H9 (cell line): ENCODE measurements around the gene RTF2. TPM values are rescaled to one million over a fixed set of nuclear protein-coding genes. Genes with fewer than 3 reads are reported as not detected.

ENCODE experiments used
- DNase-seq: peaks from one replicate; pipeline ENCODE4 v3.0.0-alpha.2; 2017
- H2AFZ ChIP-seq: one replicate; pipeline ENCODE4 v1.6.1; 2013; ENCODE audit warnings: mild to moderate bottlenecking, low read length, control low read depth, moderate library complexity
- H2AK5ac ChIP-seq: 2 replicates; pipeline ENCODE4 v1.6.1; 2013; ENCODE audit warnings: low read length, control low read depth, mixed read lengths; ENCODE audit not compliant: insufficient read length
- H2BK120ac ChIP-seq: one replicate; pipeline ENCODE4 v1.6.1; 2013; ENCODE audit warnings: low read depth, mild to moderate bottlenecking, low read length, control low read depth, inconsistent platforms; ENCODE audit not compliant: poor library complexity, severe bottlenecking
- H2BK12ac ChIP-seq: 2 replicates; pipeline ENCODE4 v1.6.1; 2013; ENCODE audit warnings: low read length, control low read depth, mixed read lengths, low read depth; ENCODE audit not compliant: insufficient read length
- H2BK15ac ChIP-seq: 2 replicates; pipeline ENCODE4 v1.6.1; 2013; ENCODE audit warnings: low read depth, low read length, control low read depth
- H2BK20ac ChIP-seq: one replicate; pipeline ENCODE4 v1.6.1; 2013; ENCODE audit warnings: low read depth, mild to moderate bottlenecking, low read length, control low read depth, inconsistent platforms; ENCODE audit not compliant: poor library complexity, severe bottlenecking
- H2BK5ac ChIP-seq: 2 replicates; pipeline ENCODE4 v1.6.1; 2013; ENCODE audit warnings: low read length, control low read depth, mixed read lengths; ENCODE audit not compliant: insufficient read length
- H3K14ac ChIP-seq: 2 replicates; pipeline ENCODE4 v1.6.1; 2013; ENCODE audit warnings: low read length, control low read depth; ENCODE audit not compliant: insufficient read depth
- H3K18ac ChIP-seq: 2 replicates; pipeline ENCODE4 v1.6.1; 2013; ENCODE audit warnings: low read depth, mild to moderate bottlenecking, mixed read lengths, low read length, control low read depth; ENCODE audit not compliant: insufficient read length
- H3K23ac ChIP-seq: 2 replicates; pipeline ENCODE4 v1.6.1; 2013; ENCODE audit warnings: low read length, control low read depth, mixed read lengths, low read depth; ENCODE audit not compliant: insufficient read length
- H3K23me2 ChIP-seq: 2 replicates; pipeline ENCODE4 v1.6.1; 2013; ENCODE audit warnings: low read depth, mild to moderate bottlenecking, mixed read lengths, low read length, control low read depth; ENCODE audit not compliant: insufficient read length, poor library complexity, severe bottlenecking
- H3K27ac ChIP-seq: 2 replicates; pipeline ENCODE4 v1.5.1; 2013; ENCODE audit warnings: low read length, control low read depth, mixed read lengths, low read depth; ENCODE audit not compliant: insufficient read length
- H3K27me3 ChIP-seq: 2 replicates; pipeline ENCODE4 v1.6.1; 2013; ENCODE audit warnings: low read length, control low read depth, inconsistent platforms; ENCODE audit not compliant: insufficient read depth
- H3K4ac ChIP-seq: 2 replicates; pipeline ENCODE4 v1.6.1; 2013; ENCODE audit warnings: low read depth, mild to moderate bottlenecking, control low read depth, inconsistent platforms, low read length, moderate library complexity
- H3K4me1 ChIP-seq: 2 replicates; pipeline ENCODE4 v1.6.1; 2013; ENCODE audit warnings: low read length, control low read depth, inconsistent platforms; ENCODE audit not compliant: insufficient read depth
- H3K4me2 ChIP-seq: 2 replicates; pipeline ENCODE4 v1.6.1; 2013; ENCODE audit warnings: low read length, control low read depth, mixed read lengths; ENCODE audit not compliant: insufficient read length, insufficient read depth
- H3K56ac ChIP-seq: 2 replicates; pipeline ENCODE4 v1.6.1; 2013; ENCODE audit warnings: low read depth, mild to moderate bottlenecking, mixed read lengths, low read length, control low read depth; ENCODE audit not compliant: insufficient read length
- H3K79me1 ChIP-seq: 2 replicates; pipeline ENCODE4 v1.6.1; 2013; ENCODE audit warnings: low read depth, mild to moderate bottlenecking, moderate library complexity, low read length, control low read depth, inconsistent platforms; ENCODE audit not compliant: insufficient read depth, poor library complexity, severe bottlenecking
- H3K79me2 ChIP-seq: 2 replicates; pipeline ENCODE4 v1.6.1; 2013; ENCODE audit warnings: low read length, control low read depth, inconsistent platforms; ENCODE audit not compliant: insufficient read depth
- H3K9ac ChIP-seq: 2 replicates; pipeline ENCODE4 v1.6.1; 2013; ENCODE audit warnings: low read length, control low read depth, mixed read lengths; ENCODE audit not compliant: insufficient read length; ENCODE audit errors: extremely low read depth
- H3K9me3 ChIP-seq: one replicate; pipeline ENCODE4 v1.6.1; 2013; ENCODE audit warnings: low read depth, low read length, inconsistent platforms; ENCODE audit not compliant: control insufficient read depth
- H3T11ph ChIP-seq: one replicate; pipeline ENCODE4 v1.6.1; 2013; ENCODE audit warnings: mild to moderate bottlenecking, low read length, control low read depth, inconsistent platforms
- H4K20me1 ChIP-seq: one replicate; pipeline ENCODE4 v1.6.1; 2013; ENCODE audit not compliant: control insufficient read depth, insufficient read length, insufficient read depth
- H4K5ac ChIP-seq: 2 replicates; pipeline ENCODE4 v1.6.1; 2013; ENCODE audit warnings: low read depth, mild to moderate bottlenecking, mixed read lengths, low read length, control low read depth; ENCODE audit not compliant: insufficient read length
- H4K8ac ChIP-seq: replicated peaks from 2 replicates; pipeline ENCODE4 v1.6.1; 2013; ENCODE audit warnings: low read length, control low read depth, mixed read lengths, low read depth; ENCODE audit not compliant: insufficient read length
- H4K91ac ChIP-seq: 2 replicates; pipeline ENCODE4 v1.6.1; 2013; ENCODE audit warnings: low read depth, mild to moderate bottlenecking, moderate library complexity, mixed read lengths, low read length, control low read depth; ENCODE audit not compliant: insufficient read length
- H3K27ac Mint-ChIP-seq, 3 experiments: 2 replicates in 2 of 3; 3 replicates in 1 of 3; pipeline ENCODE4 v1.8.0; 2020 to 2021; ENCODE audit warnings: mixed read lengths in 3 of 3, mild to moderate bottlenecking in 1 of 3, moderate library complexity in 1 of 3
- H3K27me3 Mint-ChIP-seq: 2 replicates; pipeline ENCODE4 v1.8.0; 2021; ENCODE audit warnings: low read depth, mild to moderate bottlenecking, moderate library complexity, mixed read lengths
- H3K36me3 Mint-ChIP-seq, 3 experiments: 2 replicates in 2 of 3; 3 replicates in 1 of 3; pipeline ENCODE4 v1.8.0; 2020 to 2021; ENCODE audit warnings: low read depth in 3 of 3, mixed read lengths in 3 of 3; ENCODE audit not compliant: insufficient read depth in 1 of 3
- H3K4me1 Mint-ChIP-seq, 2 experiments: 2 replicates each; pipeline ENCODE4 v1.8.0; 2020; ENCODE audit warnings: mixed read lengths in 2 of 2
- H3K4me3 Mint-ChIP-seq, 2 experiments: 2 replicates in 1 of 2; 3 replicates in 1 of 2; pipeline ENCODE4 v1.8.0; 2020 to 2021; ENCODE audit warnings: mild to moderate bottlenecking in 2 of 2, mixed read lengths in 2 of 2, moderate library complexity in 1 of 2
- H3K9me3 Mint-ChIP-seq, 2 experiments: 2 replicates in 1 of 2; 3 replicates in 1 of 2; pipeline ENCODE4 v1.8.0; 2020; ENCODE audit warnings: mild to moderate bottlenecking in 2 of 2, mixed read lengths in 2 of 2, moderate library complexity in 1 of 2
- WGBS: extraction: QIAGEN DNeasy Blood & Tissue Kit; methylation state at CpG from one replicate; pipeline ENCODE4 v1.1.7; 2013; ENCODE audit warnings: missing lambda C conversion rate, low lambda C conversion rate, mixed read lengths; ENCODE audit not compliant: insufficient read length; ENCODE audit errors: extremely low coverage; 5-methylcytosine and 5-hydroxymethylcytosine counted together
- total RNA-seq: library from RNA; stranded (reverse); gene quantifications from 2 replicates; pipeline ENCODE4 v1.2.1, GENCODE V29; 2021
- TF ChIP-seq, protein P1 (sequence below): fragments of 200-600 bp; sonication (generic); conservative IDR thresholded peaks from 3 replicates; pipeline ENCODE4 v1.8.0; 2021; ENCODE audit warnings: antibody characterized with exemption, mild to moderate bottlenecking

The RTF2 gene
- total RNA-seq, 1 experiment from 2014 or later = 62.6 TPM

DNA sequence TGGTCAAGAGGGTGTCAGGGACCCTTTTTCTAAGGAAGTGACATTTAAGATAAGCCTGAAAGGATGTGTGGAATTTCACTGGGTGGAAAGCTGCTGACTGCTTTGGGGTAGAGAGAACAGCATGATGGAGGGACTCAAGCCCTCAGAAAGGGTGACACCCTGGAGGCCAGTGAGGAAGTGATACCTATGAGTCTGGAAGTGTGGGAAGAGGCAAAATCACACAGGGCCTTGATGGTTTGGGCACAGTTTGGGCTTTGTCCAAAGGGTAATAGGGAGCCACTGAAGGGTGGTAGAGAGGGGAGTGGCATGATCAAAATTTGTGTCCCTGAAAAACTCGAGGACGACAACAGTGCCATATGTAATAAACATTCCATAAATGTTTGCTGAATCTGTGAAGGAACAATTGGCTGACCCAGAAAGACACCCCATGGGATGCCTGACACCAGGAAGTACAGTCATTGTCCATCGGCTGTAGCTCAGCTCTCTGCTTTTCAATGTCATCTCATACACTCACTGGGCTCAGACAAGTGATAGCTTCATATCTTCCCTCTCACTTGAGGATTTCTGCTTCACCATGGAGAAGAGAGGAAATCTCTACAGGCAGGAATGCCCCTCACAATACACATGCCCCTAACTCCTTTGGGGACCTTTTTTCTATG is 35.1 kb upstream of the RTF2 start:
- TF ChIP-seq, protein P1, sequence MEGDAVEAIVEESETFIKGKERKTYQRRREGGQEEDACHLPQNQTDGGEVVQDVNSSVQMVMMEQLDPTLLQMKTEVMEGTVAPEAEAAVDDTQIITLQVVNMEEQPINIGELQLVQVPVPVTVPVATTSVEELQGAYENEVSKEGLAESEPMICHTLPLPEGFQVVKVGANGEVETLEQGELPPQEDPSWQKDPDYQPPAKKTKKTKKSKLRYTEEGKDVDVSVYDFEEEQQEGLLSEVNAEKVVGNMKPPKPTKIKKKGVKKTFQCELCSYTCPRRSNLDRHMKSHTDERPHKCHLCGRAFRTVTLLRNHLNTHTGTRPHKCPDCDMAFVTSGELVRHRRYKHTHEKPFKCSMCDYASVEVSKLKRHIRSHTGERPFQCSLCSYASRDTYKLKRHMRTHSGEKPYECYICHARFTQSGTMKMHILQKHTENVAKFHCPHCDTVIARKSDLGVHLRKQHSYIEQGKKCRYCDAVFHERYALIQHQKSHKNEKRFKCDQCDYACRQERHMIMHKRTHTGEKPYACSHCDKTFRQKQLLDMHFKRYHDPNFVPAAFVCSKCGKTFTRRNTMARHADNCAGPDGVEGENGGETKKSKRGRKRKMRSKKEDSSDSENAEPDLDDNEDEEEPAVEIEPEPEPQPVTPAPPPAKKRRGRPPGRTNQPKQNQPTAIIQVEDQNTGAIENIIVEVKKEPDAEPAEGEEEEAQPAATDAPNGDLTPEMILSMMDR = no peak
- Mint-ChIP-seq H3K4me3 (no peak overlapping the region), H3K27me3 (peaks cover 25% of the 10 kb centered on the region), H3K27ac (no peak overlapping the region), H3K9me3 (no peaks in the 10 kb centered on the region), H3K4me1 (no peaks in the 10 kb centered on the region), H3K36me3 (no peaks in the 10 kb centered on the region)
- Histone ChIP-seq H2BK15ac (no peak overlapping the region), H3K27me3 (no peaks in the 10 kb centered on the region), H3K9ac (no peak overlapping the region), H4K8ac (no peak overlapping the region), H3K27ac (no peak overlapping the region), H2BK12ac (no peak overlapping the region), H3T11ph (no peak overlapping the region), H2BK5ac (no peak overlapping the region), H2AFZ (no peak overlapping the region), H3K79me1 (no peaks in the 10 kb centered on the region), H3K9me3 (no peaks in the 10 kb centered on the region), H4K20me1 (no peaks in the 10 kb centered on the region), H3K4me2 (no peak overlapping the region), H3K79me2 (no peaks in the 10 kb centered on the region), H3K14ac (no peak overlapping the region), H3K18ac (no peak overlapping the region), H4K5ac (no peak overlapping the region), H2BK120ac (no peak overlapping the region), H2AK5ac (no peak overlapping the region), H3K4me1 (no peaks in the 10 kb centered on the region), H2BK20ac (no peak overlapping the region), H4K91ac (no peak overlapping the region), H3K23ac (no peak overlapping the region), H3K56ac (no peak overlapping the region), H3K4ac (no peak overlapping the region), H3K23me2 (no peaks in the 10 kb centered on the region)
- WGBS = no CpG with 5 or more reads among the region's 3 CpGs
- DNase-seq = no peak
